ENCODE measurements around the gene NOL3.

Gene NOL3

GRCh38 chr16:67207249-67208091 is 37.1 kb downstream of the NOL3 start:
- TF ChIP-seq, protein P1, sequence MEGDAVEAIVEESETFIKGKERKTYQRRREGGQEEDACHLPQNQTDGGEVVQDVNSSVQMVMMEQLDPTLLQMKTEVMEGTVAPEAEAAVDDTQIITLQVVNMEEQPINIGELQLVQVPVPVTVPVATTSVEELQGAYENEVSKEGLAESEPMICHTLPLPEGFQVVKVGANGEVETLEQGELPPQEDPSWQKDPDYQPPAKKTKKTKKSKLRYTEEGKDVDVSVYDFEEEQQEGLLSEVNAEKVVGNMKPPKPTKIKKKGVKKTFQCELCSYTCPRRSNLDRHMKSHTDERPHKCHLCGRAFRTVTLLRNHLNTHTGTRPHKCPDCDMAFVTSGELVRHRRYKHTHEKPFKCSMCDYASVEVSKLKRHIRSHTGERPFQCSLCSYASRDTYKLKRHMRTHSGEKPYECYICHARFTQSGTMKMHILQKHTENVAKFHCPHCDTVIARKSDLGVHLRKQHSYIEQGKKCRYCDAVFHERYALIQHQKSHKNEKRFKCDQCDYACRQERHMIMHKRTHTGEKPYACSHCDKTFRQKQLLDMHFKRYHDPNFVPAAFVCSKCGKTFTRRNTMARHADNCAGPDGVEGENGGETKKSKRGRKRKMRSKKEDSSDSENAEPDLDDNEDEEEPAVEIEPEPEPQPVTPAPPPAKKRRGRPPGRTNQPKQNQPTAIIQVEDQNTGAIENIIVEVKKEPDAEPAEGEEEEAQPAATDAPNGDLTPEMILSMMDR (IDR thresholded peaks at IDR 0.05), result no peak
- Histone ChIP-seq H3K4me3 (no peak overlapping the region), H3K27ac (no peak overlapping the region)
- DNase-seq (ENCODE audit: low spot score), result no peak

DNA sequence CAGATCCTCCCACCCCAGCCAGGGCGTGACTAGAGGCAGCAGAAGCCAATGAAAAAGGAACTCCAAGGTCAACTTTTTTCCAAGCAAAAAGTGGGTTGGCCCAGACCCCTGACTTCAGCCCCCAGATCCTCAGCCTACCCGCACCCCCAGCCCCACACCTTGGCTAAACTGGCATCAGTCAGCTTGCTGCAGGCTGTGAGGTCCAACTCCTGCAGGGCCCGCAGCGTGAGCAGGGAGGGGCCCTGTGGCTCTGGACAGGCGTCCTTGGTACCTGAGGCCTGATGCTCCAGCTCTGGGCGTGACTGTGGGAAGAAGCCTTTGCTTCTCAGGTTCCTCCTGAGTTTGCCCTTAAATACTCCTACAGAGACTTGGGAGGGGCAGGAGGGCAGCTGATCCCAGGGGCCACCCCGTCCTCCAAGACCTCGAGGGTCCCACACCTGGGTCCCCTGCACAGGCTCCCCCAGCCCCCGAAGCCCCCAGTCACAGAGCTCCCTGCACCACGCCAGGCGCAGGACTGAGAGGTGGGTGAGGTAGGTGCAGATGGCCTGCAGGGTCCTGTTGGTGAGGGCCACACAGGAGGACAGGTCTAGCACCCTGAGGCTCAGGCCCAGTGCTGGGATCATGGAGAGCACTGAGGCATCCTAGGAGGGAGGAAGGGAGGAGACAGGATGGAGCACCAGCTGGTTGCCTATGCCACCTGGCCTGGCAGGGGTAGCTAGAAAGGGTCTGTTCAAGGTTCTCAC is 38.0 kb downstream of the NOL3 start:
- no peak for DNase-seq (ENCODE audit: low spot score)
- no peak overlapping the region for H3K27ac ChIP-seq
- H3K4me3 ChIP-seq, result no peak overlapping the region
- TF ChIP-seq, protein P1 (IDR thresholded peaks at IDR 0.05), result no peak

DNA sequence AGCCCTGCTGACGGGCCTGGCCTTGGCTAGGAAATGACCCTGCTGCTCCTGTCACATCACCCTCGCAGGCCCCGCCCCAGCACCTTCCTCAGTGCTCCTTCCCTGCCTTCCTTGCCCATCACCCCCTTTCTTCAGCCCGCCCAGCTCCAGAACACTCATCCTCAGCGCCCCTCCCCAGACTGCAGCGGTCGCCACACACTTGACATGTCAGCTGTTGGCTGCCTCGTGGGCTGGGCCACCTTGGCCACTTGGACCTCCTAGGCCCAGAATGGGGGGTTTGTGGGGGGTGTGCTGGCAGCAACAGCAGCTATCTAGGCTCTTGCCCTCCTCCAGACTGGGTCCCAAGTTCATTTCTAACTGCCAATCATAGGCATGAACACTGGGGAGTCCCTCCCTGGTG is 39.2 kb downstream of the NOL3 start:
- Histone ChIP-seq H3K4me3 (no peak overlapping the region), H3K27ac (no peak overlapping the region)
- no peak for DNase-seq (ENCODE audit: low spot score)
- TF ChIP-seq, protein P1 (IDR thresholded peaks at IDR 0.05), result no peak

DNA sequence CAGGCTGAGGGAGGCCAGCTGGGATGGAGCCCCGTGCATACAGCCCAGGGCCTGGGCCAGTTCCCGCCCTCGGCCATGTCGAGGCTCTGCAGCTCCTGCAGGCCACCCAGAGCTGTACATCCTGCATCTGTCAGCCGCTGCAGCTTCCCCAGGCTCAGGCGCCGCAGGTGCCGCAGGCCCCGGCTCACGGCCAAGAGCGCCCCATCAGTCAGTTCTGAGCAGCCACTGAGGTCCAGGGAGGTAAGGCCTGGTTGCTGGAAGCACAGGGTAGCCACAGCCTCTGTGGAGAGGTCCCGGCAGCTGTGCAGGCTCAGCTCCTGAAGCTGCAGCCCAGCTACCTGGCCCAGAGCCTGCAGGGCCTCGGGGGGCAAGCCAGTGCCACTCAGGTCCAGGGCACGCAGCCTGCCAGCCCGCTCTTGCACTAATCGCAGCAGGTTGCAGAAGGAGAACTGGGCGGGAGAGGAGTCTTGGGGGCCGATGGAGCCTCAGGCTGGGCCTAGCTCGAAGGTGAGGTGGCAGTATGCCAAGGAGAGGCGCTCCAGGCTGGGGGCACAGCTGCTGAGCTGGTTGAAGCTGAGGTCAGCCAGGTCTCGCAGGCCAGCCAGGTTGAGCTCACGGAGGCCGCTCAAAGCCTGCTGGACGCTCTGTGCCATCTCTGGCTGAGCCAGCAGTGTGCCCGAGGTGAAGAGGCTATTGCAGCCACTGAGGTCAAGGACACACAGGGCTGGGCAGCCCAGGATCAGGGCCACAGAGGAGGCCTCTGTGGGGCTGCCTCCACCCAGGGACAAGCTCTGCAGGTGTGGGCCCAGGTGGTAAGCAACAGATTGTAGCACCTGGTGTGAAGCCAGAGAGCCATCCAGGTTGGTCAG is 40.0 kb downstream of the NOL3 start:
- DNase-seq (ENCODE audit: low spot score), result no peak
- TF ChIP-seq, protein P1 (IDR thresholded peaks at IDR 0.05), result no peak
- no peak overlapping the region for H3K4me3 ChIP-seq
- no peak overlapping the region for H3K27ac ChIP-seq

DNA sequence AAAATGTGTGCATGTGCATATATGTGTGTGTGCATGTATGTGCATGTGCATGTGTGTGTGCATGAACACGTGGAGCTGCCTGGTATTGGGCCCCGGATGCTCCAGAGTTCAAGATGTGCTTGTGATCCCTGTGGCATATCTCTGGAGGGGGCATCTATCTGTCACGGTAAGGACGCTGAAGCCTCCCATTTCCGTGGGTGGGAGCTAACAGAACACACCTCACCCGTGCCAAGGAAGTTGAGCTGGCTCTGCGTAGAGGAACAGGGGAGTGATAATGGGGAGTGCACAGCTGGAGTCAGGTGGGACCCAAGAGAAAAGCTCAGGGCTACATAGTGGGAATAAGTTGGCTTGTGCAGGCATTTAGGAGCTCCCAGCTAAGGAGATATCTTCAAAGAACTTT is 41.3 kb downstream of the NOL3 start:
- TF ChIP-seq, protein P1 (IDR thresholded peaks at IDR 0.05), result no peak
- no peak for DNase-seq (ENCODE audit: low spot score)
- Histone ChIP-seq H3K4me3 (no peak overlapping the region), H3K27ac (no peak overlapping the region)

GRCh38 chr16:67212766-67213165 is 42.4 kb downstream of the NOL3 start:
- no peak for DNase-seq (ENCODE audit: low spot score)
- H3K4me3 ChIP-seq, result no peak overlapping the region
- no peak overlapping the region for H3K27ac ChIP-seq
- TF ChIP-seq, protein P1 (IDR thresholded peaks at IDR 0.05), result no peak
